CD14-positive monocyte (primary cell): Measurements from ENCODE around the gene VAV2. TPM values are rescaled to one million over a fixed set of nuclear protein-coding genes. Genes with fewer than 3 reads are reported as not detected.

Experiments used
- DNase-seq, 3 donors: peaks; one replicate each; pipeline ENCODE4 v3.0.0-alpha.2; 2011 to 2022
- H2AFZ ChIP-seq: 2 replicates; pipeline ENCODE4 v1.6.0; 2012; ENCODE audit warnings: mild to moderate bottlenecking, low read depth, low read length, inconsistent platforms; ENCODE audit not compliant: insufficient read depth, poor library complexity, severe bottlenecking
- H3K27ac ChIP-seq, 2 donors: 1 replicate in 1 of 2; 2 replicates in 1 of 2; pipeline ENCODE4 v1.5.1; 2012 to 2013; ENCODE audit warnings: low read length in 2 of 2, control low read depth in 1 of 2, inconsistent platforms in 1 of 2, low read depth in 1 of 2, mild to moderate bottlenecking in 1 of 2
- H3K27me3 ChIP-seq, 2 donors: one replicate each; pipeline versions ENCODE4 v1.6.0 to v1.6.1; 2011 to 2013; ENCODE audit warnings: low read length in 2 of 2; ENCODE audit not compliant: control insufficient read depth in 2 of 2, insufficient read depth in 2 of 2
- H3K36me3 ChIP-seq, 2 donors: replicated peaks in 1 of 2; 1 replicate in 1 of 2; 2 replicates in 1 of 2; pipeline versions ENCODE4 v1.5.1 to v1.6.1; 2012 to 2013; ENCODE audit warnings: low read length in 2 of 2, control low read depth in 1 of 2, inconsistent platforms in 1 of 2, mild to moderate bottlenecking in 1 of 2; ENCODE audit not compliant: insufficient read depth in 2 of 2, control insufficient read depth in 1 of 2
- H3K4me1 ChIP-seq, 2 donors: 1 replicate in 1 of 2; 2 replicates in 1 of 2; pipeline versions ENCODE4 v1.5.1 to v1.6.1; 2012 to 2013; ENCODE audit warnings: low read length in 2 of 2, control low read depth in 1 of 2, inconsistent platforms in 1 of 2, mild to moderate bottlenecking in 1 of 2, moderate library complexity in 1 of 2; ENCODE audit not compliant: insufficient read depth in 2 of 2, control insufficient read depth in 1 of 2
- H3K4me2 ChIP-seq: replicated peaks from 2 replicates; pipeline ENCODE3; 2012; ENCODE audit warnings: low read length, moderate library complexity, mild to moderate bottlenecking; ENCODE audit not compliant: poor library complexity, severe bottlenecking; ENCODE audit errors: extremely low read depth
- H3K4me3 ChIP-seq, 3 experiments: fragments of 200-600 bp in 1 of 3; sonication (generic) in 1 of 3; replicated peaks in 1 of 3; 1 replicate in 2 of 3; 2 replicates in 1 of 3; pipeline ENCODE4 v1.5.1; 2011 to 2013; ENCODE audit warnings: low read length in 3 of 3, mild to moderate bottlenecking in 3 of 3, control low read depth in 2 of 3, low read depth in 2 of 3, inconsistent platforms in 1 of 3, moderate library complexity in 1 of 3
- H3K79me2 ChIP-seq: 2 replicates; pipeline ENCODE4 v1.6.0; 2012; ENCODE audit warnings: mild to moderate bottlenecking, control low read depth, inconsistent platforms, low read length, moderate library complexity; ENCODE audit not compliant: insufficient read depth
- H3K9ac ChIP-seq: 2 replicates; pipeline ENCODE4 v1.6.0; 2017; ENCODE audit warnings: low read length, mild to moderate bottlenecking; ENCODE audit not compliant: insufficient read depth, poor library complexity, severe bottlenecking
- H3K9me3 ChIP-seq, 2 donors: replicated peaks in 1 of 2; 1 replicate in 1 of 2; 2 replicates in 1 of 2; pipeline versions ENCODE4 v1.5.1 to v1.6.1; 2012 to 2013; ENCODE audit warnings: low read length in 2 of 2, control low read depth in 1 of 2; ENCODE audit not compliant: control insufficient read depth in 1 of 2, insufficient read depth in 1 of 2
- H4K20me1 ChIP-seq: 2 replicates; pipeline ENCODE4 v1.6.0; 2012; ENCODE audit warnings: mild to moderate bottlenecking, low read length, control low read depth, moderate library complexity; ENCODE audit not compliant: insufficient read depth
- H3K27ac Mint-ChIP-seq, 7 donors: one replicate each; pipeline ENCODE4 v1.8.0; 2020; ENCODE audit warnings: mild to moderate bottlenecking in 7 of 7, mixed read lengths in 7 of 7, moderate library complexity in 6 of 7, inconsistent platforms in 2 of 7
- H3K27me3 Mint-ChIP-seq, 3 donors: one replicate each; pipeline ENCODE4 v1.8.0; 2021 to 2022; ENCODE audit warnings: low read depth in 3 of 3, mild to moderate bottlenecking in 3 of 3, mixed read lengths in 3 of 3, moderate library complexity in 3 of 3, inconsistent platforms in 1 of 3
- H3K36me3 Mint-ChIP-seq, 2 donors: one replicate each; pipeline ENCODE4 v1.8.0; 2020; ENCODE audit warnings: mixed read lengths in 2 of 2, inconsistent platforms in 1 of 2, mild to moderate bottlenecking in 1 of 2
- H3K4me1 Mint-ChIP-seq: one replicate; pipeline ENCODE4 v1.8.0; 2020; ENCODE audit warnings: mild to moderate bottlenecking, mixed read lengths
- H3K4me3 Mint-ChIP-seq, 2 donors: one replicate each; pipeline ENCODE4 v1.8.0; 2020; ENCODE audit warnings: mild to moderate bottlenecking in 2 of 2, mixed read lengths in 2 of 2, moderate library complexity in 1 of 2
- H3K9me3 Mint-ChIP-seq, 7 donors: one replicate each; pipeline ENCODE4 v1.8.0; 2020 to 2022; ENCODE audit warnings: mixed read lengths in 7 of 7, mild to moderate bottlenecking in 6 of 7, moderate library complexity in 6 of 7, inconsistent platforms in 2 of 7
- WGBS: methylation state at CpG from one replicate; pipeline ENCODE4 v1.1.5; 2013; ENCODE audit warnings: missing lambda C conversion rate; ENCODE audit not compliant: insufficient coverage; 5-methylcytosine and 5-hydroxymethylcytosine counted together
- intact Hi-C, 2 donors: fragments of 100-400 bp; cut with micrococcal nuclease; formaldehyde crosslinking; loops; one replicate each; pipeline versions ENCODE4 v1.15.0 to v1.15.1; 2023
- polyA plus RNA-seq, 3 donors: library from polyadenylated mRNA; depleted of rRNA in 1 of 3; unstranded in 2 of 3; stranded (reverse) in 1 of 3; fragments of 300-500 nt in 2 of 3; fragments of >200 nt in 1 of 3; fragmentation: Illumina TruSeq in 2 of 3; gene quantifications; 1 replicate in 2 of 3; 2 replicates in 1 of 3; pipeline ENCODE4 v1.2.3, GENCODE V29; 2012 to 2021
- TF ChIP-seq, protein P1 (sequence below): fragments of 200-600 bp; IDR thresholded peaks from one replicate; pipeline ENCODE4 v1.8.0; 2022; ENCODE audit warnings: antibody characterized with exemption, mild to moderate bottlenecking

Gene VAV2
- polyA plus RNA-seq, 3 donors, result 2.3 to 13.6 (median 2.3) TPM

DNA sequence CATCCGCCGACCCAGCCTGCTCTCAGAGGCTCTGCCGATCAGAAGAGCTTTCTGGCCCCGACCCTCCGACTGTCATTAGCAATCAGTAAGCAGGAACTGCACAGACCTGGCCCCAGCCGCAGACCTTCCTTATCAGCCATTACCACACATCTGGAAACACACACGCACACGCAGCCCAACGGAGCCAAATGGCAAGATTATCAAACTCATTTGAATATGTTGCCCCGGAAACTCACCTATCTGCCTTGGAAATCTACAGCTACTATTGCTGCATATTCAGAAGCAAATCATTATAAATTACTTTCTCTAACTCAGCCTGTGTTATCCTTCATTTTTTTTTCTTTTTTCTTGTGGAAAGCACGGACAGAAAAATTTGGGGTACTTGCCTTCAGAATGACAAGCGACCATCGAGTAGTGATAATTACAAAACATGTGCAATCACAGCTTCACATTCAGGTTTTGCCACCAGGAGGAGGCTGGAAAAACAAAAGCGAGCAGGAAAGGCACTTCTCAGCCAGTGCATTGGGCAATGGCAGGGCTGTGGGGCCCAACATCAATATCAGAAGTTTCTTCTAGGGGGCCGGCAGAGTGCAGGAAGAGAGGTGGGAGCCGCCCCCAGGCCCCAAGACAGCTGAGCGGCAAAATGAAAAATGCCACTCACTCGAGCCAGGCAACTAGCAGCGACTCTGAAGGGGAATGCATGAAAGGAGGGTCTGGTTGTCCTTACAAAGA is 122.3 kb downstream of the VAV2 start:
- Histone ChIP-seq H3K9me3 (no peaks in the 10 kb centered on the region), H3K4me1 (peaks cover 11% of the 10 kb centered on the region in 2 donors), H3K79me2 (peaks cover 4% of the 10 kb centered on the region), H4K20me1 (no peaks in the 10 kb centered on the region), H3K4me3 (peak overlapping the region in 1 of 3 experiments; percentile 25), H3K27ac (no peak overlapping the region), H3K4me2 (peak overlapping the region; percentile 11), H3K9ac (peak overlapping the region; percentile 32), H3K27me3 (peaks cover 0 to 5% of the 10 kb centered on the region in 2 donors), H2AFZ (no peak overlapping the region), H3K36me3 (no peaks in the 10 kb centered on the region)
- Mint-ChIP-seq H3K27ac (peak overlapping the region in 3 of 7 donors; percentile 18 to 65 (median 42)), H3K9me3 (peaks cover 0 to 7% (median 5%) of the 10 kb centered on the region in 7 donors), H3K4me1 (peaks cover 13% of the 10 kb centered on the region), H3K27me3 (peaks cover 0 to 23% (median 11%) of the 10 kb centered on the region in 3 donors), H3K4me3 (peak overlapping the region; percentile 25 to 48), H3K36me3 (peaks cover 11 to 14% of the 10 kb centered on the region in 2 donors)
- WGBS, result 2% methylated on average over 18 of the region's 19 CpGs
- peak in 1 of 3 donors; percentile 29 for DNase-seq
- intact Hi-C loops, result no loop called here
- TF ChIP-seq, protein P1, sequence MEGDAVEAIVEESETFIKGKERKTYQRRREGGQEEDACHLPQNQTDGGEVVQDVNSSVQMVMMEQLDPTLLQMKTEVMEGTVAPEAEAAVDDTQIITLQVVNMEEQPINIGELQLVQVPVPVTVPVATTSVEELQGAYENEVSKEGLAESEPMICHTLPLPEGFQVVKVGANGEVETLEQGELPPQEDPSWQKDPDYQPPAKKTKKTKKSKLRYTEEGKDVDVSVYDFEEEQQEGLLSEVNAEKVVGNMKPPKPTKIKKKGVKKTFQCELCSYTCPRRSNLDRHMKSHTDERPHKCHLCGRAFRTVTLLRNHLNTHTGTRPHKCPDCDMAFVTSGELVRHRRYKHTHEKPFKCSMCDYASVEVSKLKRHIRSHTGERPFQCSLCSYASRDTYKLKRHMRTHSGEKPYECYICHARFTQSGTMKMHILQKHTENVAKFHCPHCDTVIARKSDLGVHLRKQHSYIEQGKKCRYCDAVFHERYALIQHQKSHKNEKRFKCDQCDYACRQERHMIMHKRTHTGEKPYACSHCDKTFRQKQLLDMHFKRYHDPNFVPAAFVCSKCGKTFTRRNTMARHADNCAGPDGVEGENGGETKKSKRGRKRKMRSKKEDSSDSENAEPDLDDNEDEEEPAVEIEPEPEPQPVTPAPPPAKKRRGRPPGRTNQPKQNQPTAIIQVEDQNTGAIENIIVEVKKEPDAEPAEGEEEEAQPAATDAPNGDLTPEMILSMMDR, result no peak

GRCh38 chr9:133868203-133868602 is 123.9 kb downstream of the VAV2 start:
- H3K9me3 Mint-ChIP-seq, result peaks cover 0 to 7% (median 5%) of the 10 kb centered on the region in 7 donors
- no peaks in the 10 kb centered on the region for H4K20me1 ChIP-seq
- no peaks in the 10 kb centered on the region for H3K36me3 ChIP-seq
- intact Hi-C loops, result no loop called here
- peaks cover 0 to 5% of the 10 kb centered on the region in 2 donors for H3K27me3 ChIP-seq
- no peak overlapping the region for H3K4me2 ChIP-seq
- peak overlapping the region in 1 of 7 donors; percentile 74 for H3K27ac Mint-ChIP-seq
- no peak overlapping the region for H3K9ac ChIP-seq
- TF ChIP-seq, protein P1, result no peak
- no peak overlapping the region for H3K4me3 ChIP-seq
- H2AFZ ChIP-seq, result no peak overlapping the region
- no peak for DNase-seq
- no peak overlapping the region for H3K27ac ChIP-seq
- peaks cover 14% of the 10 kb centered on the region for H3K79me2 ChIP-seq
- peaks cover 21 to 25% of the 10 kb centered on the region in 2 donors for H3K4me1 ChIP-seq
- WGBS, result 95% methylated on average over 18 of the region's 18 CpGs
- peaks cover 16 to 17% of the 10 kb centered on the region in 2 donors for H3K36me3 Mint-ChIP-seq
- H3K9me3 ChIP-seq, result no peaks in the 10 kb centered on the region
- H3K4me3 Mint-ChIP-seq, result peak overlapping the region in 1 of 2 donors; percentile 30
- H3K27me3 Mint-ChIP-seq, result peaks cover 0 to 23% (median 9%) of the 10 kb centered on the region in 3 donors
- H3K4me1 Mint-ChIP-seq, result peaks cover 25% of the 10 kb centered on the region
